Hematopoietic multipotent progenitor cell treated with erythropoietin and hydrocortisone succinate and interleukin-3 and kit ligand, for 6 days (in vitro differentiated cells): ENCODE results near the gene TYMS.

Source experiments
- DNase-seq: peaks from one replicate; pipeline ENCODE4 v3.0.0-alpha.2; 2015

The TYMS gene

DNA sequence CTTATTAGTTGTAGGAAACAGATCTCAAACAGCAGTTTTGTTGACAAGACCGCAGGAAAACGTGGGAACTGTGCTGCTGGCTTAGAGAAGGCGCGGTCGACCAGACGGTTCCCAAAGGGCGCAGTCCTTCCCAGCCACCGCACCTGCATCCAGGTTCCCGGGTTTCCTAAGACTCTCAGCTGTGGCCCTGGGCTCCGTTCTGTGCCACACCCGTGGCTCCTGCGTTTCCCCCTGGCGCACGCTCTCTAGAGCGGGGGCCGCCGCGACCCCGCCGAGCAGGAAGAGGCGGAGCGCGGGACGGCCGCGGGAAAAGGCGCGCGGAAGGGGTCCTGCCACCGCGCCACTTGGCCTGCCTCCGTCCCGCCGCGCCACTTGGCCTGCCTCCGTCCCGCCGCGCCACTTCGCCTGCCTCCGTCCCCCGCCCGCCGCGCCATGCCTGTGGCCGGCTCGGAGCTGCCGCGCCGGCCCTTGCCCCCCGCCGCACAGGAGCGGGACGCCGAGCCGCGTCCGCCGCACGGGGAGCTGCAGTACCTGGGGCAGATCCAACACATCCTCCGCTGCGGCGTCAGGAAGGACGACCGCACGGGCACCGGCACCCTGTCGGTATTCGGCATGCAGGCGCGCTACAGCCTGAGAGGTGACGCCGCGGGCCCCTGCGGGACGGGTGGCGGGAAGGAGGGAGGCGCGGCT lies at the start of gene TYMS:
TYMS (plus strand) TSS at position 343 of the 690 bp plus-strand sequence; CDS start at position 433, 90 bp downstream.
- DNase-seq = peak; percentile 91

DNA sequence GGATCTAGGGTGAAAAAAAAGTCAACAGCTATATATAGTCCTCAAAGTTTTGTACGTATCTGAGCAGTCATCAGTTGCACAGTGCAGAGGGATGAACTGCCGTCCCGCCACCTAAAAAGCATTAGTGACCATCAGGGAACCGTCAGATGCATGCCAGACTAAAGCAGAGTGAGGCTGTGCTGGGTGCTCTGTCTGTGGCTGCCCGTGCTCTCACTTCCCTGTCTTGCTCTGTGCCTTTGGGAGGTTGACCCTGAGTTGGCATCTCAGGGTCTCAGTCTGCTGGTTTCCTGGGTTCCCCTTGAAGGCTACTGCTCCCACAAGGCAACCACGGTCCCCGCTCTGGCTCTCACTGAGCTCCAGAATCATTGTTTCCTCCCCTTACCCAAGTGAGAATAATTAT lies 49.5 kb upstream of the TYMS start:
- no peak for DNase-seq

DNA sequence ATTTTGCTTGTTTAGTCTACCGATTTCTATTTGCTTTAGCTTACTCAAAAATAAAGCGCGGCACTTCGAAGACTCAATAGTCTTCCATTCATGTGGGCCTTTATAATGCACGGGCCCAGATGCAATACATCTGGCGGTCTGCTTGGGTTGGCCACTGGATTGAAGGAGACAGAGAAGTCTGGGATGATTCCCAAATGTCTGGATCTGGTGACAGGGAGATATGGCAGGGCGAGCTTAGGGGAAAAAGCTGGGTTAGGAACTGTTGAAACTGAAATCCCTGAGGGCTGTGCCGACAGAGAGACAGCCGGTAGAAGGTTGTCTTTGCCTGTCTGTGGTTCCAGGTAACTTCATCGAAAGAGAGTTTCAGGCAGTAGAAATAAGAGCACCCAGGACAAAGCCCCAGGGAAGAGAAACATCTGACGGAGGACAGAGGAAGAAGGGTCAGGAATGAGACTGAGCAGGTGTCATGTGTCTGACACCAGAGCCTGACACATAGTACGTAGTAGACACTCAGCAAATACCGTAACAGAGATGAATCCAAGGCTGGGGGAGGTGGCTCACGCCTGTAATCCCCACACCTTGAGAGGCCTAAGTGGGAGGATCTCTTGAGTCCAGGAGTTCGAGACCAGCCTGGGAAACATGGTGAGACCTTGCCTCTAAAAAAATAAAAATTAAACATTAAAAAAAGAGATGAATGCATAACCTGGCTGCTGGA lies 47.1 kb upstream of the TYMS start:
- DNase-seq = no peak

DNA sequence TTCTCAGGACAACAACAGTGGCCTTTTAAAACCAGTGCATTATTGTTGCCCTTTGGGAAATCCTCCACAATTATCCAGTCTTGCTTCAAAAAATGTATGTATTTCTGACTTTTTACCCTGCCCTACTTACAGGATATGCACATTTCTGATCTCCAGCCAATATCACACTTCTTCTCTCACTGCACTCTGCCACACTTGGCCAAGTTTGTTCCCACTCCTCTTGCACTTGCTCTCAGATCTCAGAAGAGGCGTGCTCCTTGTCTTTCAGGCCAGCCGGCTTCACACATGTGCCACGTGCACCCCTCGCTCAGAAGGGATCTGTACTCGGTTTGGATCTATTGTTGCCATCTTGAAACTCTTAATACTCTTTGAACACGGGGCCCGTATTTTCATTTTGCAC lies 45.3 kb upstream of the TYMS start:
- no peak for DNase-seq

DNA sequence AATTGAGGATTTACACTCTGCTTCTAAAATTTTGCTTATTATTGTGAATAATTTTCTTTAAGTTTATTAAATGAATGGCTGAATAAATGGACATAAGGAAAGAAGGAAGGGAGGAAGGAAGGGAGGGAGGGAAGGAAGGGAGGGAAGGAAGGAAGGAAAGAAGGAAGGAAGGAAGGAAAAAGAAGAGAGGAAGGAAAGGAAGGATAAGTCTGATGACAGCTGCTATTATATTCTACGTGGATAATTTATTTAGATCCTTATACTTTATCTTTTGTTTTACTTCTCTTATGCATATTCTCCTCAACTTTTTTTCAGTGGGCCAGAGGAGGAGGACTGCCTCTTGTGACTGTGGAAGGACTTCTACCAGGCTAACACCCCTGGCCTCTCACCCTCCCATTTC lies 43.3 kb upstream of the TYMS start:
- DNase-seq = no peak

DNA sequence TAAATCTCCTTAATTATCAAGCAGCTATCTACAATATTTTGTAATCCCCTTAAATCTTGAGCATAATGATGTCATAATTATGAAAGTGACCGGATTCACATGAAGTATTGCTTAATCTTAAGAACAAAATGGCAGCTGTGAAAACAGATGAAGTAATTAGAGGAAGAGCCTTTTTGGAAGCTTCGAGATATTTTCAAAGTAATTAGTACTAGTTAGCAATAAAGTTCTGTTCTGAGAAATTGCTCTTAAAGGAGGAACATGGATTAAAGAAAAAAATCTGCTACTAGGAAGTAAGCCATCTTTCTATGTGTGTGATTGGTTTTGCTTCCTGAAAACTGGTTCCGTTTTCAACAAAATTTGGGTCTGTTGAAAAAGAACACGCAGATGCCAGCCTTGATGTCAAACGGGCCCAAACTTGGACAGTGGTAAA lies 42.3 kb upstream of the TYMS start:
- DNase-seq = no peak

DNA sequence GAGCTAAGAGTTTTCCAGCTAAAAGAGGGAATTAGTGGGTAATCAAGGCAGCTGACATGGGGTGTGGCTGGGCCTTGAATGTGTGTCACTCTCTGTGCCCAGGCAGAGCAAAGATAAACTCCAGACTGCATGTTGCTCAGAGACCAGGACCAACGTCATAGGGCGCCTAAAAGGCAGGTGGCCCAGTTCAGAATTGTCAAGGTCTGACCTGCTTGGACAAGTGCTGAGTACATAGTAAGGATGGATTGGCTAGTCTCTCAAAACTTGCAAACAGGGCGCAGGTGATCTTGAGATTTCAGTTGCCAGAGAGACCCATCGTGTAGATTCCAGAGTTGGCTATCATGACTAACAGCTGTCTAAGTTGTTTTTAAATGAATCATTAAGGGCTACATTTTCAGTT lies 41.7 kb upstream of the TYMS start:
- no peak for DNase-seq

DNA sequence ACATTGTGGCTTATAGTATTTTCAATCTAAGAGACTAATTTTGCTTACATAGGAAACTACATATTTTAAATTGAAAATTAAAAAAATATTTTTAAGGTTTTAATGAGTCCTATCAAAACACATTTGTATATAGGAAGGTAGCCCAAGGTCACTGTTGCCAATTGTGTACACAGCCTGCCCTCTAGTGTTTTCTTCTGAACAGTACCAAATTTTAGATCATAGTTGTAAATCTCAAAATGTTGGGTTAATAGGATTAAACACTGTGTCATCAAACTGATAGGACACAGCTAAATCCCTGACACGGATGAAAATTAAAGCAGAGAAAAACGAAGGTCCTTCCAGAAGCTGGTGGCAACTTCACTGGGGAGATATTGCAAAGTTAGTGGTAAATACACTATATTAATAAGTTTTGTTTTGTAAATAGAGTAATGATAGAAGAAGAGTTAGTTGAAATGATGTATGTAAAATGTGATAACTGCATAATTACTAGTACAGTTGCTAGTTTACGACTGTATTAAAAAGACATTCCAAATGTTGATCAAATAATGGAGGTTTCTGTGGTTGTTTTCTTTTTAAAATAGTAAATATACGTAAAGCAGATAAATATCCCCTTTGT lies 41.0 kb upstream of the TYMS start:
- peak; percentile 86 for DNase-seq

DNA sequence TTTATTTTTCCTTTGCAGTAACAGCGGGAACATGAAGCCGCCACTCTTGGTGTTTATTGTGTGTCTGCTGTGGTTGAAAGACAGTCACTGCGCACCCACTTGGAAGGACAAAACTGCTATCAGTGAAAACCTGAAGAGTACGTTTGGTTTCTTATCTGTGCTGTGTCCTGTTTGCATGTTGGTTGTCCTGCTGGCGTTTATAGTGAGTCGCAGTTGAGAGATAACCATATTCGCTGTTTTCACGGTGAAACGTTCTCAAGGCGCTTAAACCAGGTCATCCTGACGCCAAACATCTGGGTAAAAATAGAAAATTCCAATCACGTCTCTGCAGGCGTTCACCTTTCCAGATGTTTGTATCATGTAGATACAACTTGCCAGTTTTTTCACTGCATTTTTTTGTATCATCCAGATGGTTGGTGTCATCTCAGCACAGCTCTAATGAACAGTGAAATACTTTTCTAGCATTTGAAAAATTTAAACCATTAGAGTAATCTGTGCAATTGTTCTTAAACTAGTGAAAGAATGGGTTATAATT lies 39.4 kb upstream of the TYMS start:
- peak; percentile 86 for DNase-seq

DNA sequence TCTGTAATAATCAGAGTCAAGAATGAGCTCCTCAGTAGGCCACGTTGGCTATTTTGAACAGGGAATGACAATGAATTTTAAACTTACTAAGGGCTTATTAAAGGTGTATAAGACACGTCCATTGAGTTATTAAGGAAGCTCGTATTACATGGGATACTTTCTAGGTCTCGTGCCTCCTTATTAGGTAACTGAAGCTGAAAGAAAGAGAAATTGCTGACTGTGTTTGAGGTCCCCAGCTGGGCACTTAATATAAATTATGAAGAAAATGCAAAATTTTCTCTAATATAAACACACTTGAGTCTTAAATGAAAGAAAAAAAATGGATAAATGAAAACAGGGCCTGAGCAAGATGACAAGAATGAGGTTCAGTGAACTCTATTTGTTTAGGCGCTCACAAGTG lies 38.8 kb upstream of the TYMS start:
- no peak for DNase-seq

DNA sequence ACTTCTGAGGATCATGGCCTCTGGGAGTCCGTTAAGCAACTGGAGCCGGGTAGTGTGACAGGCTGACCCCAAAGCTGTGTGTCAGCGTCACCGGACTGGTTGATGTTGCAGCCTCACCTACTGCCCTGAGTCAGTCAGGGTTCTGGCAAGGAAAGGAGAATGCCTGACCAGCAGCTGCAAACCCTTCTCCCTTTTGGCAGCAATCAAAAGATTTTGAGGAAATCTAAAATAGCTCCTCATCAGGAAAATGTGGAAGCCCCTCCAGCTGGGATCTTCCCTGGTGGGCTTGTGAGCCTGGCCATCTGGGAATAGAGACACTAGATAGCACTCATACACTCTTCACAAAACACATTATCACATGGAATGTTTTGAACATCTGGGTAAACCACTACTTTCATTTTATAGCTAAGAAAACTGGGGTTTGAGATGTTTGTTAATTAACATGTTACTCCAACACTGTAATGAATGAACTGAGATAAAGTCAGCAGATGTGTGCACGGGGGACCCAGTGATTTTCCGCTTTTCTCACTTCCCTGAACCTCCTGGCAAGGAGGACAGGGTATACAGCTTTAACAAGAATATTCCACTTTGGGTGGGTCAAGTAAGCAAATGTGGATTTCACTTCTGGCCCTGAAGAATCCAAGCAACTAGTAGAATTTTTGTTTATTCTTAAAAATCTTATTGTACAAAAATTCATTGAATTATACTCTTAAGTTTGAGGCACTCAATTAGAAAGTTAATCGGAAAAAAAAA lies 36.0 kb upstream of the TYMS start:
- DNase-seq = no peak

DNA sequence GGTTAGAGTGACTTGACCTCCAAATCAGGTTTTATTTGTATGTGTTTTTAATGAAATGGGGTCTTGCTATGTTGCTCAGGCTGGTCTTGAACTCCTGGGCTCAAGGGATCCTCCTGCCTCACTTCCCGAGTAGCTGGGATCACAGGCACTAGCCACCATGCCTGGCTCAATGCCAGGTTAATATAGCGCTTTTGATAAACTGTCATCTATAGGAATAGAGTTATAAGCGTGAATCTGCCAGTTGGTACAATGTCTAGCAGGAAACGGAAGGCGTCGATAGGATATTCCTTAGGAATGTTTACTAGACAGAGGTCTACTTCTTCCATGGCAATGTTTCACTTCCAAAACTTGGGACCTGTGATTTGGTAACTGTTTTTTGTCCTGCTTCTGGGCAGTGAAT lies 35.2 kb upstream of the TYMS start:
- DNase-seq = no peak

DNA sequence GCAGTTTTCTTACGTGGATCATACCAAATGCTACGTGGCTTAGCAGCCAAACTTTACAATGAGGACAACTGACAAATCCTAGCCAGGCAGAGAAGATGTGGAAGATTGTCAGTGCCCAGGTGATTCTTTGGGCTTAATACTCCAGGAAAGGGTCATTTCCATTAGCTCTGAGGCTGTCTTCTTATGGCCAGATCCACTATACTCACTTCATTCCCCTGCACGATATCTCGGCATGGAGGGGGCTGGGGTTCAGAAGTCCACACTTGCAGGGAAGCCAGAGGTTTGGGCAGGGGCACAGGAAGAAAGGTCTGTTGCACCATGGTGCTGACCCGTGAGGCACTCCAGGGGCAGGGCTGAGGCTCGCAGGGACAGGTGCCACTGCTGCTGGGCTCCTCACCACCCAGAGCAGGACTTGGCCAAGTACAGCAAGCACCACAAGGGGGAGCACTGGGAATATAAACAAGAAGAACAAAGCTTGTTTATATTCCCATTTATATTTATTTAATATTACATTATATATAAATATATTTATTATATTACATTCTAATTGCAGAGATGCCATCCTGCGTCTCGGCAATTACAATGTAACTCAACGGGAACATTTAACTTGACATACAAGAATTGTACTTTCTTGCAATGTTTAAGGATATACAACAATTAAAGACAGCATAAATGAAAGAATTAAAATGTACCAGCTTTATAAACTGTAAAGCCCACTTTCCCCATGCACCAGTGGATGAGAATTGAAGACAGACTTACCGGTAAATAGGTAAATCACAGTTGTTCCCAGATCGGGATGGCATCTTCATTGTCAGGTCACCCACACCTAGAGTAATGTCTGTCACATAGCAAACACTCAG lies 33.5 kb upstream of the TYMS start:
- peak; percentile 86 for DNase-seq

DNA sequence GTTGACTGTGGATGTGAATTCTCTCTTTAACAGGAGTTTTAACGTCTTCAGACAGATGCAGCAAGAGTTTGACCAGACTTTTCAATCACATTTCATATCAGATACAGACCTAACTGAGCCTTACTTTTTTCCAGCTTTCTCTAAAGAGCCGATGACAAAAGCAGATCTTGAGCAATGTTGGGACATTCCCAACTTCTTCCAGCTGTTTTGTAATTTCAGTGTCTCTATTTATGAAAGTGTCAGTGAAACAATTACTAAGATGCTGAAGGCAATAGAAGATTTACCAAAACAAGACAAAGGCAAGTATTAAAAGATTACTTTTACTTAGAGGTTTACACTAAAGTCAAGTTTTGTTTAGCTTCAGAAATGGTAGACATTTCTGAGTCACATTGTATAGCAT lies 30.2 kb upstream of the TYMS start:
- DNase-seq = no peak

DNA sequence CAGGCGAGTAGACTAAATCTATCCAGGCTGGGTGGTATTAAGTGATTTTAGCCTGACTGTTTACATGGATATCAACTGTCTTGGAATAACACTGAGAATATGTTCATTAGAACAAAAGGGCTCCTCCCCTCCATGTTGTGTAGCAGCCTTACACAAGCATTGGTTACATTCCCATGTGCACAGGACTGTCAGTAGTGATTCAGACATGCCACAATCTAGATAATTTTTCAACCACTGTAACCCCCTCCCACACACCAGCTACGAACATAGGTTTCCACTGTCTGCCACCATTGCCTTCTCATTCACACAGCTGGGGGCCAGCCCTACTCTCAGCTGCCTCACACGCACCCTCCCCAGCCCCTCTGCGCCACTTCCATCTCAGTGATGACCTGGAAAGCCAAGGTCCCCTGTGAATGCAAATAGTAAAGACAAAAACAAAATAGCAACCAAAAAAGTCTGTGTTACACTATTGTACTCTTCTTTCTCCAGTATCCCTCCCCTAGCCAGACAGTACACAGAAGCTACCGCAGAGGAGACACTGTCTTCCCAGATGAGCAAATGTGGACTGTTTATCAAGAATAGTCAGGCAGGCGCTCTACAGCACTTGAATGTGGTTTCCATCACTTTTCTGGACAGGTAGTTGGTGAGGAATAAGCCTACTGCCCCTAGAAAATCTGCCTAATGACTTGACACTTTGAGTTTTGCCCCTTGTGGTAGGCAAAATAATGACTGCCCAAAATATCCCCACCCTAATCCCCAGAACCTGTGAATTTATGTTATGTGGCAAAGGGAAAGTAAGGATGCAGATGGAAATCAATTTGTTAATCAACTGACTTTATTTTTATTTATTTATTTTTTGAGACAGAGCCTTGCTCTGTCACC lies 27.9 kb upstream of the TYMS start:
- peak; percentile 49 for DNase-seq

DNA sequence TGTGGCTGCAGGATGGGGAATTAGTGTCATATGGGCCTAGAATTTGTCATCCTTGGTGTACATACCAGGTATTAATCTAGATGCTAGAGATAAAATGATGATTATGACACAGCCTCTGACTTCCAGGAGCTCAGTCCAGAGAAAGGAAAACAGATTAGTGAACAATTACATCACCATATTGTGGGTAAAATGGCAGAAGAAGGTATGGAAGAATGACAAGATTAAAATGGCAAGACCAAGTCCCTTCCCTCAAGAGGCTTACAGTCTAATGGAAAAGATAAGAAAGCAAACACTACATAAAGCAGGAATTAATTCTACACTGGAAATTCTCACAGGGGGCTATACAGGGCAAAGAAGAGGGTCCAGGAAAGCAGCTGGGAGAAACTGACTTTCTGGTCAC lies 25.9 kb upstream of the TYMS start:
- DNase-seq = no peak

DNA sequence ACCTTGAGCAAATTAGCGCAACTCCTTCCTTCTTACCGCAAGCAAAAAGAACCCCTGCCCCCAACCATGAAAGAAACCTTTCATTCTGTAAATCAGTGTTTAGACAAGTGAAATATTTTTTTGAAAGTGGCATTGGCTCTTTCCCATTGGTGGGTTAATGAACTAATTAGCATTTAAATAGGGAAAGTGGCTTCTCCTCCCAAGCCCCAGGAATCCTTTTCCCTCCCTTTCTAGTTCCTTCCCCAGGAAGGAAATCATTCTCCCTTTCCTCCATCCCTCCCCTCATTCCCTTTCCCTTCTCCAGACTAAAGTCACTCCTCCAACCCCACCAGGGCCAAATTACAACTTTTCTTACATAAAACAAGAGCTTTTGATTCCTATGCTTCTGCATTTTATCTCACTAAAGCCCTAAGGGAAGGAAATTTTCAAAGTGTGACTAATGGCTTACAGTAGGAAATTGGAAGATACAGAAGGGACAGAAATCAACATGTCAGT lies 22.9 kb upstream of the TYMS start:
- DNase-seq = no peak

DNA sequence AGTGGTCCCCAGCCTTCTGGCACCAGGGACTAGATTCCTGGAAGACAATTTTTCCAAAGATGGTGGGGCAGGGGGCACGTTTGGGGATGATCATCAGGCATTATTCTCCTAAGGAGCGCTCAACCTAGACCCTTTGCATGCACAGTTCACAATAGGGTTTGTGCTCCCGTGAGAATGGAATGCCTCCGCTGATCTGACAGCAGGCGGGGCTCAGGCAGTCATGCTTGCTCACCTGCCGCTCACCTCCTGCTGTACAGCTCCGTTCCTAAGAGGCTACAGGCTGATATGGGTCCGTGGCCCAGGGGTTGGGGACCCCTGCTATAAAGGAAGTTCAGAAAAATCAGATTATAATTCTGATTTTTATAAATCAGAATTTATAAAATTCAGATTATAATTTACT lies 22.3 kb upstream of the TYMS start:
- DNase-seq = no peak

DNA sequence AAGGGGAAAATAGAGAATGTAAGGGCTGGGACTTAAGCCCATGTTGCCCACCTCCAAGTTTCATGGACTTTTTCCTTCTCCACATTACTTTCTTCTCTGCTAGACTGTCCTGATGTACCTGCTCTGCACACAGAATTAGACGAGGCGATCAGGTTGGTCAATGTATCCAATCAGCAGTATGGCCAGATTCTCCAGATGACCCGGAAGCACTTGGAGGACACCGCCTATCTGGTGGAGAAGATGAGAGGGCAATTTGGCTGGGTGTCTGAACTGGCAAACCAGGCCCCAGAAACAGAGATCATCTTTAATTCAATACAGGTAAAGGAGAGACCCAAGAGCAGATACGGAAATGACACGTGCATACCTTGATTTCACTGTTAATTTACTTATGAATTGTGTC lies 16.2 kb upstream of the TYMS start:
- no peak for DNase-seq

DNA sequence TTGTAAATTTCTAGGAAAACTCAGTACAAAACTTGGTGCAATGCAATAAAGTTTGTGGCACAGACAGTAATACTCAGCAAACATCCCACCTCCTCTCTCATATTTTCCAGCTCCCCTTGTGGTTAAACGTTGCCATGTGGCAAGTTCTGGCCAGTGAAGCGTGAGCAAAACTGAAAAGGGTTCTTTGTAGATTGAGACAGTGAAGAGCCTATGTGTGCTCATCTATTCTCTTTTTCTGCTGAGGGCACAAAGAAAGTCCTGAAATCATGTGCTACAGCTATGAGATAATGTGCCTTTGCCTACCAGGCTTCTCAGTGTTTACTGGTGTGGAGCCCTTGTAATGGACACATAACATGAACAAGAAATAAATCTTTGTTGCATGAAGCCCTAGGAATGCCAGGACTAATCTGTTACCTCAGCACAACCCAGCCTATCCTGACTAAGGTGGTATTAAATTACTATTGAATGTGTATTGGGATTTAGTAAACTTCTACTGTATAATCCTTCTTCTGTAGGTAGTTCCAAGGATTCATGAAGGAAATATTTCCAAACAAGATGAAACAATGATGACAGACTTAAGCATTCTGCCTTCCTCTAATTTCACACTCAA lies 13.0 kb upstream of the TYMS start:
- no peak for DNase-seq

DNA sequence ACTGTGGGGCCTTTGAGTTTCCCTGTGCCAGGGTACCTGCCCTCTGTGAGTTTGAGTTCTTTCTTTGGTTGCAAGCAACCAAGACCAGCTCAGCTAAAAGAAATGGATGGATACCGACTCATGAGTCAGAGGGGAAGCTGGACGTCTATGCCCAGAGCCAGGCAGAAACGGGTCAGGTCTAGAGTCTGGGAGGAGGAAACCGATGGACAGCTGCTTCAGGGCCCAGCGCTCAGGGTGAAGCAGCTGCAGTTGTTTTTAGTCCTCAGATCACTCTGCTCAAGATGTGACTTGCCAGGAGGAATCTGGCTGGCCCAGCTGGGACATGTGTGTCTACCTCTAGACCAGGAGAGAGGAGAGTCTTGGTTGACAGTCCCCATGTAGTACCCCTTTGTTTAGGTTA lies 10.1 kb upstream of the TYMS start:
- no peak for DNase-seq
